HCT116 (cell line): ENCODE measurements around the gene CA10. TPM values are rescaled to one million over a fixed set of nuclear protein-coding genes. Genes with fewer than 3 reads are reported as not detected.

ENCODE experiments used
- ATAC-seq: fragments of 200-7000 bp; cut with Tn5 transposase; 2 replicates; pipeline ENCODE4 v1.9.1; 2020; ENCODE audit warnings: mild to moderate bottlenecking, moderate library complexity
- BruUV-seq: library from RNA; stranded (reverse); fragments of 400-500 nt; replicated peaks from 2 replicates; lab custom pipeline; 2021; lab: Mats Ljungman, UMichigan
- CTCF ChIA-PET: fragments of 300-600 bp; sonication (Branson Sonifier 250); formaldehyde crosslinking; loops from one replicate; lab custom pipeline; 2021; ENCODE audit warnings: antibody characterized with exemption; lab: Charles Lee
- POLR2A ChIA-PET: fragments of 300-600, 350-600 bp; sonication (Branson Sonifier 250); formaldehyde crosslinking; loops from one replicate; lab custom pipeline; 2021; ENCODE audit warnings: antibody characterized with exemption; lab: Charles Lee
- RAD21 ChIA-PET, 2 experiments: fragments of 300-600 bp; sonication (Branson Sonifier 250); formaldehyde crosslinking; loops; one replicate each; lab custom pipeline; 2023; ENCODE audit warnings: low total read pairs in 2 of 2; ENCODE audit not compliant: uncharacterized antibody in 2 of 2, unreplicated experiment in 2 of 2, low non-redundant PET in 1 of 2; lab: Charles Lee
- DNase-seq: peaks from one replicate; pipeline ENCODE4 v3.0.0-alpha.2; 2010; ENCODE audit warnings: low read depth, low spot score
- H2AFZ ChIP-seq: fragments of 200-600 bp; shearing (Covaris generic), sonication (generic); 2 replicates; pipeline ENCODE4 v1.6.1; 2017; ENCODE audit warnings: low read depth, mixed run types, mixed read lengths, antibody characterized with exemption, low read length; ENCODE audit not compliant: poor library complexity, severe bottlenecking
- H3K27ac ChIP-seq: 2 replicates; pipeline ENCODE4 v1.5.1; 2012; ENCODE audit warnings: low read depth, low read length
- H3K27me3 ChIP-seq: fragments of 200-600 bp; sonication (generic); 2 replicates; pipeline ENCODE4 v1.6.1; 2016; ENCODE audit warnings: mixed run types, low read length, mixed read lengths; ENCODE audit not compliant: insufficient read depth
- H3K36me3 ChIP-seq, 2 experiments: fragments of 200-500 bp in 1 of 2; fragments of 200-600 bp in 1 of 2; sonication (Bioruptor generic) in 1 of 2; sonication (generic) in 1 of 2; 2 replicates each; pipeline versions ENCODE4 v1.5.1 to v1.6.1; 2014 to 2016; ENCODE audit warnings: low read length in 2 of 2, inconsistent platforms in 1 of 2, mixed read lengths in 1 of 2, mixed run types in 1 of 2; ENCODE audit not compliant: insufficient read depth in 2 of 2, control insufficient read depth in 1 of 2
- H3K4me1 ChIP-seq, 2 experiments: fragments of 200-600 bp in 1 of 2; sonication (generic) in 1 of 2; 2 replicates each; pipeline versions ENCODE4 v1.5.1 to v1.6.1; 2012 to 2017; ENCODE audit warnings: low read length in 2 of 2, inconsistent platforms in 1 of 2, mild to moderate bottlenecking in 1 of 2, mixed read lengths in 1 of 2, mixed run types in 1 of 2, moderate library complexity in 1 of 2; ENCODE audit not compliant: insufficient read depth in 2 of 2, control insufficient read depth in 1 of 2
- H3K4me2 ChIP-seq: fragments of 200-600 bp; sonication (generic); 2 replicates; pipeline ENCODE4 v1.6.1; 2017; ENCODE audit warnings: mixed run types, low read length, mixed read lengths
- H3K4me3 ChIP-seq, 2 experiments: fragments of 200-600 bp in 1 of 2; sonication (generic) in 1 of 2; replicated peaks in 1 of 2; 2 replicates each; pipeline ENCODE4 v1.5.1; 2011 to 2016; ENCODE audit warnings: low read length in 2 of 2, control low read depth in 1 of 2, low read depth in 1 of 2, mild to moderate bottlenecking in 1 of 2, mixed read lengths in 1 of 2, mixed run types in 1 of 2
- H3K79me2 ChIP-seq: fragments of 200-600 bp; sonication (generic); 2 replicates; pipeline ENCODE4 v1.6.1; 2017; ENCODE audit warnings: mild to moderate bottlenecking, mixed run types, low read length, moderate library complexity, mixed read lengths; ENCODE audit not compliant: insufficient read depth
- H3K9ac ChIP-seq: fragments of 200-600 bp; sonication (generic); 2 replicates; pipeline ENCODE4 v1.6.1; 2016; ENCODE audit warnings: low read length, mixed read lengths
- H3K9me2 ChIP-seq: fragments of 200-600 bp; sonication (generic), shearing (Covaris generic); 2 replicates; pipeline ENCODE4 v1.6.1; 2017; ENCODE audit warnings: mixed run types, mild to moderate bottlenecking, moderate library complexity; ENCODE audit not compliant: insufficient read depth
- H3K9me3 ChIP-seq, 2 experiments: fragments of 200-500 bp in 1 of 2; fragments of 200-600 bp in 1 of 2; sonication (Bioruptor generic) in 1 of 2; sonication (generic) in 1 of 2; 2 replicates each; pipeline ENCODE4 v1.6.1; 2014 to 2017; ENCODE audit warnings: low read length in 2 of 2, mixed read lengths in 2 of 2, inconsistent platforms in 1 of 2, low read depth in 1 of 2, mild to moderate bottlenecking in 1 of 2, mixed run types in 1 of 2, moderate library complexity in 1 of 2; ENCODE audit not compliant: control insufficient read depth in 1 of 2, insufficient read depth in 1 of 2
- H4K20me1 ChIP-seq: fragments of 200-600 bp; sonication (generic), shearing (Covaris generic); 2 replicates; pipeline ENCODE4 v1.6.1; 2017; ENCODE audit warnings: mixed run types, mild to moderate bottlenecking, moderate library complexity; ENCODE audit not compliant: insufficient read depth
- CTCF ChIP-seq, 3 experiments: fragments of 200-600 bp in 1 of 3; sonication (generic) in 1 of 3; IDR thresholded peaks in 2 of 3; conservative IDR thresholded peaks in 1 of 3; 2 replicates each; pipeline ENCODE4 v1.5.1; 2012 to 2017; ENCODE audit warnings: low read depth in 2 of 3, low read length in 2 of 3, antibody characterized with exemption in 1 of 3, borderline replicate concordance in 1 of 3, control low read depth in 1 of 3, mild to moderate bottlenecking in 1 of 3, mixed read lengths in 1 of 3, mixed run types in 1 of 3, moderate library complexity in 1 of 3; ENCODE audit not compliant: insufficient read depth in 1 of 3
- EZH2 ChIP-seq: fragments of 200-600 bp; sonication (generic); IDR thresholded peaks from 2 replicates; pipeline ENCODE4 v1.6.1; 2017; ENCODE audit warnings: antibody characterized with exemption, mixed run types
- FOSL1 ChIP-seq: IDR thresholded peaks from 2 replicates; pipeline ENCODE4 v1.6.1; 2012; ENCODE audit warnings: low read depth
- POLR2A ChIP-seq: IDR thresholded peaks from 2 replicates; pipeline ENCODE4 v1.7.0; 2011; ENCODE audit warnings: borderline replicate concordance; ENCODE audit not compliant: insufficient read depth, insufficient read length; ENCODE audit errors: extremely low read depth
- POLR2AphosphoS5 ChIP-seq: IDR thresholded peaks from 2 replicates; pipeline ENCODE4 v1.6.1; 2011; ENCODE audit warnings: mild to moderate bottlenecking, low read depth, low read length, moderate library complexity
- RAD21 ChIP-seq: IDR thresholded peaks from 2 replicates; pipeline ENCODE4 v1.6.1; 2012; ENCODE audit warnings: low read depth, mild to moderate bottlenecking
- SP1 ChIP-seq: IDR thresholded peaks from 2 replicates; pipeline ENCODE4 v1.6.1; 2012; ENCODE audit warnings: low read depth
- TCF7L2 ChIP-seq: IDR thresholded peaks from 2 replicates; pipeline ENCODE4 v1.7.0; 2011; ENCODE audit warnings: borderline replicate concordance, inconsistent platforms; ENCODE audit not compliant: insufficient read depth, insufficient read length; ENCODE audit errors: extremely low read depth
- ZFX ChIP-seq: fragments of 450-650 bp; IDR thresholded peaks from 2 replicates; pipeline ENCODE4 v1.6.1; 2017
- intact Hi-C: fragments of 100-400 bp; cut with micrococcal nuclease; formaldehyde crosslinking; loops from 2 replicates; pipeline ENCODE4 v1.10.0; 2022
- total RNA-seq: library from RNA; stranded (reverse); gene quantifications from one replicate; pipeline ENCODE4 v1.2.1, GENCODE V29; 2021; ENCODE audit not compliant: unreplicated experiment
- TF ChIP-seq, protein P1 (sequence below): IDR thresholded peaks from 2 replicates; pipeline ENCODE4 v1.6.1; 2012

CA10 gene
- total RNA-seq, 1 experiment from 2014 or later, result not detected

- no peak overlapping the region for H3K27ac ChIP-seq
- TF ChIP-seq EZH2 (no peak), ZFX (no peak), FOSL1 (no peak), SP1 (no peak), POLR2A (no peak), TCF7L2 (no peak), RAD21 (no peak), POLR2AphosphoS5 (no peak), CTCF (IDR thresholded peaks at IDR 0.05 in 2 of 3, conservative IDR thresholded peaks at IDR 0.05 in 1 of 3; ENCODE audit: borderline replicate concordance in 1 of 3, insufficient read depth in 1 of 3, low read depth in 2 of 3, low read length in 2 of 3) (no peak)
- TF ChIP-seq, protein P1, sequence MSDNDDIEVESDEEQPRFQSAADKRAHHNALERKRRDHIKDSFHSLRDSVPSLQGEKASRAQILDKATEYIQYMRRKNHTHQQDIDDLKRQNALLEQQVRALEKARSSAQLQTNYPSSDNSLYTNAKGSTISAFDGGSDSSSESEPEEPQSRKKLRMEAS, result no peak
- TF ChIP-seq, all 23 proteins: peak for 0
- RAD21 ChIA-PET, result no interaction called here
- no peaks in the 10 kb centered on the region for H3K79me2 ChIP-seq
- DNase-seq (no peak), ATAC-seq (no peak)
- no peaks in the 10 kb centered on the region for H4K20me1 ChIP-seq
- CTCF ChIA-PET, result no interaction called here
- no peak overlapping the region for H3K9ac ChIP-seq
- intact Hi-C loops, result no loop called here
- H3K4me3 ChIP-seq, result no peak overlapping the region
- H3K9me3 ChIP-seq, result no peaks in the 10 kb centered on the region
- POLR2A ChIA-PET, result no interaction called here
- H2AFZ ChIP-seq, result no peak overlapping the region
- no peaks in the 10 kb centered on the region for H3K9me2 ChIP-seq
- no peak overlapping the region for H3K4me2 ChIP-seq
- BruUV-seq, result no TSS peak
- H3K4me1 ChIP-seq, result no peaks in the 10 kb centered on the region
- H3K27me3 ChIP-seq, result peaks cover 47% of the 10 kb centered on the region
- H3K36me3 ChIP-seq, result no peaks in the 10 kb centered on the region
Observed at GRCh38 chr17:51667706-51668083, 490.8 kb downstream of the CA10 start.
